NCI-H2081 treated with DMSO at 0.1 percent for 48 hours (cell line): Measurements from ENCODE around the gene REPS2.

Experiments used
- DNase-seq: peaks from one replicate; lab custom pipeline; 2025; lab: John Stamatoyannopoulos, UW

Gene REPS2

DNA sequence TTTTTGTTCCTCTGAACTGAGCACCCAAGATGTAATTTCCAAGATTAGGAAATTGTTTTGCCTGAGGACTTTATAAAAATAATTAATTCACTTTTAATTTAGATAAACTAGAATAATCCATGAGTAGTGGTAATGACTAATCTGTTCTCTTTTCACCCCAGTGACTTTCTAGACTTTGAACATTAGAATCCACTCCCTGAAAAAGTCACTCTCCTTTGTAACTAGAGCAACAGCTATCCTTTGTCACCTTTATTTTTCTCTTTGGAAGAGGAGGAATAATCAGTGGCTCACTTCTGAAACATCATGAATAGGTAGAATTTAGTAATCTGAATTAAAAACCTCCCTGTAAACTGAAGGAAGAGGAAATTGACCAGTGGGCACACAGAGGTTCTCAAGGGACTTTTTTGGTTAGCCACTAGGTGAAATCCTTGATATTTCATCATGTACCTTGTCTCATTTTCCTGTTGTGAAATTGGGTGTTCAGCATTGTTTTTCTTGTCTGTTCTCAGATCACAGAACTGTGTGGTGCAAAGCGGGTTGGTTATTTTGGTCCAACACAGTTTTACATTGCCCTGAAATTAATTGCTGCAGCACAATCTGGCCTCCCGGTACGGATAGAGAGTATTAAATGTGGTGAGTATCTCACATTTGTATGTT, 59.4 kb downstream of the REPS2 start:
- no peak for DNase-seq

DNA sequence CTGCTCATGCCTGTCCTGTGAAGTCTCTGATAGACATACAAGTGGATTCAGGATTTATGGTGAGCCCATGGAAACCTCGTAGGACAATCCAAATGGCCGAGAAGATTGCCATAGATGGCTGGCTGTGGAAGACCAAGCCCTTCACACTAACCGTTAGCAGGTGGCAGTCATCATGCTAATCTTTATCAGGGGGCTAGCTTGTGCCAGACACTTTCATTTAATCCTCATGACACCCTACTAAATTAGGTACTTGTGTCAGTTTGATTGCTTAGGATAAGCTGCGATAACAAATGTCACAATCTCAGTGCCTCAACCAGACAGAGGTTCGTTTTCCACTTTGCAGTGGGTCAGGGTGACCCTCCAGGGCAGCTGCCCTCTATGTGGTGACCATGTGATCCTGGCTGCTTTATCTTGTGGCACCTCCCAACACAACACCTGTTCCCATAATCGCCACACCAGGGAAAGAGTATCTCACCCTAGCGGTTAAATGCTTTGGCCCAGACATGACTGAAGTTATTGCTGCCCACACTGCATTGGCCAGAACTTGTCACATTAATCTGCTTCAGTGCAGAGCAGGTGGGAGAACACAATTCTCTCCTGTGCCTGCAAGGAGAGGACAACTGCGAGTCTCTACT, 60.8 kb downstream of the REPS2 start:
- DNase-seq, result no peak

DNA sequence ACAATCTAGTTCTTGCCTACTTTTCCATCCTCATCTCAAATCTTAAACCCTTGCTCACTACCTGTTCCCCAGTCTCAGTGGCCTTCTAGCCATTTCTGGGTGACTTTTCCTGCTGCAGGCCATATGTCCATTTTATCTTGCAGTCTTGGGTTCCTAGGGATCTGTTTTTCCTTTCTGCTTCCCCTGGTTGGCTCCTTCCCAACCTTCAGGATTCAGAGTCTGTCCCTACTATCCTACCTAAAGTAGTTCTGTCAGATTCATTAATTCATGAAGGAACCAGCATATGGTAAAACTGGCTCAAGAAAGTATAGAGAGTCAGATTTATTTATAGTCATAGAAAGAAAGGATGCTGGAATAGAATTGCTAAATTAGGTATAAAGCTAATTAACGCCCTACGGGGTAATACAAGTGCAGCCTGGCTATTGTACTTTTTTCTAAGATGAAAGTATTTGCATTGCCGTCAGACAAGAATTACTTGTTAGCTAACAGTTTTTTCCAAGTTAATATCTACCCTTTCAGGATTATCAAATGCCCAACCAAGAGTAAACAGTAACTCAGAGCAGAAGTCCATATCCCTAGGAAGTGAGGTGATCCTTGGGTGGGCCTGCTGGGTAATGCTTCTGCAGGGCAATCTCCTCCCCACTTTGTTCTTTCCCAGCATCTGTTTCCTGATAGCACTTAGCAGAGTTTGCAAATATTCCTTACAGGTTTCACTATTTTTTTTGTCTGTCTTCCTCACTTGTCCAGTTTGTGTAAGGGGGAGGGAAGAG, 63.6 kb downstream of the REPS2 start:
- DNase-seq, result no peak

DNA sequence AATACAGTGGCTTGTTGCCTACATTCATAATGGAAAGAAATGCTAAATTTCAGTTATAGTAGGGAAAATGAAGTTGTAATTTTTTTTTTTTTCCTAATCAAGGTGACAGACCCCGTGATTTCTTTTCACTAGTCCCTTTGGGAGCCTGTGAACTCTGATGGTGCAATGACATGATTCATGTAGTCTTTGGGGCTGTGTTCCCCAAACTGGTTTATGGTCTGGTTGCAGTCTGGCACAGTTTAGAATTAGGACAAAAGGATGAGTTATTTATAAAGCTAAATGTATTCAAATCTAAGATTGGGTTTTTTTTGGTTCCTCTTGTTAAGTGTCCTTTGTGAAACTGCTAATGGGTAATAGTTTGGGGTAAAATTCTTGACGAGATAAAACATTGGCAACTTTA, 66.0 kb downstream of the REPS2 start:
- no peak for DNase-seq

DNA sequence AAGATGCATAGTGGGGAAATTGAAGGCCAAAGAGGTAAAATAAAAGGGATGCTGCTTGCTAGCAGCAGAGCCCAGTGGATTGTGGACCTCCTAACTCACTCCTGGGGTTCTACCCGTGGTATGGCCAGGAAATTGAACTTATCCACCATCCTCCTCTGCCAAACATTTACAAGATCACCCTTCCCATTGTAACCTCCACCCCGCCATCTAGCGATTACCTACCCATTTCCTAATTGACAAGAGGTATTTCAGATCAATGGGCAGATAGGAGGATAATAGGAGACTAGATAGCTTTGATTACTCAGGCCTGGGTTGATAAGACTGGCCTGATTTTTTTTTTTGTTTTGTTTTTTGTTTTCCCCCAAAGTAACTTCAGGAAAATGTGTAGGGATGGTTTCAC, 67.8 kb downstream of the REPS2 start:
- no peak for DNase-seq

DNA sequence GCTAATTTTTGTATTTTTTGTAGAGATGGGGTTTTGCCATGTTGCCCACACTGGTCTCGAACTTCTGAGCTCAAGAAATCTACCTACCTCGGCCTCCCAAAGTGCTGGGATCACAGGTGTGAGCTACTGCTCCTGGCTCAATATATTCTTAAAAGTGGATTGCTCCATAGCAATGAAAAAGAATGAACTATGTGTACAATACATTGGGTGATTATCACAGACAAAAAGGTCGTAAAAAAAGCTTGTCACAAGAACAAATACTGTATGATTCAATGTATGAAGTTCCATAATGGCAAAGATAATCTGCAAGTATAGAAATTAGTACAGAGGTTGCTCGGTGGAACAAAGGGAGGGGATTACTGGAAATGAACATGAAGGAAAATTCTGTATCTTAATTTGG, 70.7 kb downstream of the REPS2 start:
- no peak for DNase-seq

DNA sequence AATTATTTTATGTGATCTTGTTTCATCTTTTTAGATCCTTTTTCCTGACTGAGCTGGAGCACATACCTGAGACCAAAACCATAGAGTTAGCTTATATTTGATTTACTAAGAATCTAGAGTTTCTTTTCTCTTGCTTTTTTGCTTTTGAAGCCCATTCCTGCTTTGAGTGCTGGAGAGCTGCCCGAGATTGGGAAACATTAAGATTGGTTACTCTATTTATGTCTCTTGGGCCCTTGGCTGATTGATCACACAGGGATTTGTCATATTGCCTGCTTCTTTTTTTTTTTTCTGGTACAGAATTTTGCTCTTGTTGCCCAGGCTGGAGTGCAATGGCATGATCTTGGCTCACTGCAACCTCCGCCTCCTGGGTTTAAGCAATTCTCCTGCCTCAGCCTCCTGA, 73.9 kb downstream of the REPS2 start:
- DNase-seq, result no peak

DNA sequence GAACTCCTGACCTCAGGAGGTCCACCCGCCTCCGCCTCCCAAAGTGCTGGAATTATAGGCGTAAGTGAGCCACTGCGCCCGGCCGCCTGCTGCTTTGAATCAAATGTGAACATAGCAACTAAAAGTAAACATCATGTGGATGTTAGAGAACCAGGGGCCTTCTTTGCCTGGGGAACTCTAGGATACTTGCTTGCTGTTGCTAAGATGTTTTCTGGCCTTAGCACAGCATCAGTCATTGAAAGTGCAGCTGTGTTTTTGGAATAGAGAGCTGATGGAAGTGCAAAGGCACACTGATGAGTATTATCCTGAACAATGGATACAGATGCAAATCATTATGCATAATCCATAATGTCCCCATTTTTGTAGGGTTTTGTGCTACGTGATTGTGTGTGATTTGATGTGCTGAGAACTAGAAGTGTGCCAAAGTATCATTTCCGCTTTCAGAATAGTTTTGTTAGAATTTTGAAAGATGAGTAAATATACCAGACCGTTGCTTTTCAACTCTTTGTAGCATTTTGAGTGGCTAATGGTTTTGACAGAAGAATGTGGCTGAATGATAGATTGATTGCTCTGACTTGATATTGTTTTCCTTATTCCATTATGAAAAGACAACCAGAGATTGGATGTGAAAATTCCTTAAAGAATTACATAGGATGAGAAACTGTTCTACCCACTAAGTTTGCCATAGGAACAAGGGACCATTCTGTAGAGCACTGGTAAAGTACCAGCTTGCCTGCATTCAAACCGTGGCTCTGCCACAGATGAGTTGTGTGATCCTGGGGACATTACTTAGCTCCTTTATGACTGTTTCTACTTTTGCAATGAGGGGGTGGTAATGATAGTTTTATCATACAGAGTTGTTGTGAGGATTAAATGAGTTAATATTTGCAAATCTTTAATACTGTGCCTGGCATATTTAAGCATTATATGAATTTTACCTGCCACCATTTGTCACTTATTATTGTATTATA, 74.7 kb downstream of the REPS2 start:
- no peak for DNase-seq

DNA sequence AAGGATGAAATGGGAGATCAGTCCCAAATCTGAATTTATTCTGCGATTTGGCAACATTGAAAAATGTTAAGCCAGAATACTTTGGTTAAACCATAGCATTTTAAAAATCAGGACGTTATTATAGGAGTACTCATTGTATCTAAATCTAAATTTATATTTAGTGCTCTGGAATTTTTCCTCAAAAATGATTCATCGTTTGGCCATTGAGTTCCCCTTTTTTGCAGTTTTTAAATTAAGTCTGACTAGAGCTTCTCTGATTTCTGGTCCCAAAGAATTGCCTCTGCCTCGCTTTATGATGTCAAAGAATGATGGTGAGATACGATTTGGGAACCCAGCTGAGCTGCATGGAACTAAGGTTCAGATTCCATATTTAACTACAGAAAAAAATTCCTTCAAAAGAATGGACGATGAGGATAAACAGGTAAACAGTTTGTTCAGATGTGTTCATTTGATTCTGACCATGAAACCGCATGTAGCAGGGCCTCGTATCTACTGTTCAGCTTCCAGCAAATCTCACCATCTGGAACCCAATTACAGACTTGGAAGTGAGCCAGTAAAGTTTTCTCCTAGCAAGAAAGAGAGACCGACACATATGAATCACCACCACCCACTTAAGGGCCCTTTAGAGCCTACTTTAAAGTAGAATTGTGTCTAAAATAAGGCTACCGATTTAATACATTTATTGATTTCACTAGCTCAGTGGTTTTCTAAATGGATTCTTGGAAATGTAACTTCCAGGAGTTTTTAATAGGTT, 75.6 kb downstream of the REPS2 start:
- no peak for DNase-seq

DNA sequence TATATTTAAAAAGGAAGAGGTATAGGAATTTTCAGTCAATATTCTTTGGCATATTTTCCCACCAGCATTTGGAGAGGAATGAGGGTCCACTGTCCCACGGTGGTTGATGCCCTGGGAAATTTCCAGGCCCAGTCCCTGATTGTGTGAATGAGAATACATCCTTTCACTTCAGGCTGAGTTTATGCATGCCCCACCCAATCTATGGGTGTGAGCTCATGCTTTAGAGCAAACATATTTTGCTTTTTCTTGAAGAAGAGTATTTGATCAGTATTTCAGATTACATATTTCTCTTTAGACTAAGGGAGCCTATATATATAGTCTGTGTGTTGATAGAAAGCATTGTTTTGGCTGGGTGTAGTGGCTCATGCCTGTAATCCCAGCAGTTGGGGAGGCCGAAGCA, 77.2 kb downstream of the REPS2 start:
- no peak for DNase-seq

DNA sequence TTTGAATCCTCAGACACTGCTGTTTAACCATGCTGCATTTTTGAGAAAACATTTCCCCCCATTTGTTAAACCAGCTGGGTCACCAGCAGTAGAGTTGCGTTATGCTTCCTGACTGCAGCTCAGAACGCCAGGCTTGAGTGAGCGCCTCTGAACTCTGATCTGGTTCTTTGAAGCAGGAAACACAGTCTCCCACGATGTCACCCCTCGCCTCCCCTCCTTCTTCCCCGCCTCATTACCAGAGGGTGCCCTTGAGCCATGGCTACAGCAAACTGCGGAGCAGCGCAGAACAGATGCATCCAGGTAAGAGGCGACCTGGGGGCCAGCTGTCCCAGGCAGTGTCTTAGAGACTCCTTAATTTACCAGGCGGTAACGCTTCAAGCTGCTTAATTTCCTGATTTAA, 78.4 kb downstream of the REPS2 start:
- DNase-seq, result no peak

DNA sequence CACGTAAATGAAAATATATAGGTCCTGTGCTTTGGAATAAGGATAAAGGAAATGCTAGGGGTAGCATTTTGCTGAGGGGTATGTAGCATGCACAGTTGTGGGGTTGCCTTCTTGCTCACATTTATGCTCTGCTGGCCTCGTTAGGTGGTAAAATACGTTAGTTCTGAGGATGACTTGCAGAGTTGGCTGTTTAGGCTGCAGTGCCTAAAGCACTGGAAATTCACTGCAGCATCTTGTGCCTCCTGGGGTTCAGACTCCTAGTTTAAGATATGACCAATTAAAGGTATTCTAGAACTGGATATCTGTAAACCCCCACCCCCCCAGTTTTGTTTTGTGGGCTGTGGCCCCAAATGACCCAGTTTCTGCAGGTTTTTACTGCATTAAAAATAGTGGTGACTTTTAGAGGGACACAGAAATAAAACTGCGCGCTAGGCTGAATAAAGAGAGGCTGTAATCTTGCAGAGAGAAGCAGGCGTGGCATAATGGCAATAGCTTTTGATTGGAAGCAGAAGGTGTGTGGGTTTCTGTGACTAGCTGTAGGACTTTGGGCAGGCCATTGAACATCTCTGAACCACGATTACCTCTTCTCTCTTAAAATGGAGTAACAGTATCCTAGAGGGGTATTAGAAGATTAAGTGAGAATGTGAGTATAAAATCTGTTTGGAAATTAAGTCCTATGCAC, 79.3 kb downstream of the REPS2 start:
- no peak for DNase-seq

DNA sequence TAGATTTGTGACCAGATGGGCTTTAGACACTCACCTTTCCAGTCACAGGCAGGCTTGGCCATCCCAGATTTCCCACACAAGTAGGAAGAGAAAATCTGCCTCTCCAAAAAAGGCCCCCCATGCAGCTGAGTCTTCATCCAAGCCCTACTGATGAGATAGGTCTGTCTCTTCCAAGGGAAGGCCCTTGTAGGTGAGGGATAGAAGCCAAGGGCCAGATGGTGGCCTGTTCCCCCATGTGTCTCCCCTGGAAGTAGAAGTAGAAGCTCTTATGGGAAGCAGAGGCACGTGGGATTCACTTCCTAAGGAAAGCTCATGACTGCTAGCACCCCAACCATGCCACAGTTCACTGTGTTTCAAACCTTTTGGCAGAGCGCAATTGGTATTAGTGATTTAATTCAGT, 81.5 kb downstream of the REPS2 start:
- DNase-seq, result no peak

DNA sequence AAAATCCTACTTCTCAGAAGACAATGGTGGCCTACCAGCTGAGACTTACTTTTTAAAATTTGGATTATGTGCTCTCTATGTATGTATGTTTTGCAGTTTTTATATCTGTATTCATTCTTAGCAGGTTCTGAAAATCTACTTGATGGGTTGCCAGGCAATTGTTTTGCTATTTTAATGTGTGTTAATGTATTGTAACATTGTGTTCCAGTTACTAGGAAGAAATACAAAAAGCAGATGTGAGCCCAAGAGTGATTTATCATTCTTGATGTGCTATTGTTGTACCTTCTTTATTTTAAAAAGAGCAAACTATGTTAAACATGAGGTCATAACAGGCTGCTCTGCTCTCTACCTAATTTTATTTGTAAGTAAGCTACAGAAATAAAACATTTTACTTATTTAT, 81.9 kb downstream of the REPS2 start:
- no peak for DNase-seq

DNA sequence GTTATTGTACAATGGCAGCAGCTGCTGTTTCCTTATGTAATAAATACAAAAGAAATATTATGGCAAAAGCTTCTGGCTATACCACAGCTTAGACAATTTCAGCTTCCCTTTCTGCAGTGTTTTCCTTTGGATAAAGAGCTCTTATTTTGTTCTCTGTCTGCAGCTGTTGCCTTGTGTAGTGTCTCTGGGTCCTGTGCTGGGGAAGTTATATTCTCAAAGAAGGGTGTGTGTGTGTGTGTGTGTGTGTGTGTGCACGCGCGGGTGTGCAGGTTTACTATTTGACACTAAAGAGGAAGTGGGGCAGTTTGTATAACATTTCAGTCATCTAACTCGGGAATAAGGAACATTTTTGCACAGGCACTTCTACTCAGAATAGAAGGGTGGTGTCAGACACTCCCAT, 83.6 kb downstream of the REPS2 start:
- DNase-seq, result no peak

DNA sequence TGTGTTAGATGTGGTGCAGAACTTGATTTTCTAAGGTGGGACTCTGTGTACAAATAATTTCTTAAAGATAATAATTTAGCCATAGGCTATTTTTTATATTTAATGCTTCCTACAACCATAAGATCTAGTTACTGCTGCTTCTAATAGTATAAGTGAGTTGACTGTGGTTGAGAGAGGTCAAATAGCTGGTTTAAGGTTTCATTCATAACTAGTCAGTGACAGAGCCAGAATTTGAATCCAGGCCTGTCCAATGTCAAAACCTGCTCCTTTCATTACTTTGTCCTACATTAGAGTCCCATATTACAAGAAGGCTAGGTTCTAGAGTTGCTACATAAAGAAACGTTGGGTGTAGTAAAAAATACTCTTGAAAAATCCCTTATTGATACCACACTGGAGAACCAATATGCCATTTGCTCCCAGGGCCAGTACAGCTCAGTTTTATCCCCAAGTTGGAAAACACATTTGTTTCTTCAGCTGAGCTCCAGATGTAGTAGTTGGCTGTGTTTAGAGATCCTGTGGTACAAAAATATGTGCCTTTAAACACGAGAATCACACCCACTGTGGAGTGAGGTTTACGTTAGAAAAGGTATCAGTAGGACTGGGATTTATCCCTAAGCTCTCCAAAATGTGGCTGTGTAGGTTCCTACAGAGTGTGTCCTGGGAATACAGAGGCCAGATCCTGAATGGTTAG, 84.3 kb downstream of the REPS2 start:
- no peak for DNase-seq

DNA sequence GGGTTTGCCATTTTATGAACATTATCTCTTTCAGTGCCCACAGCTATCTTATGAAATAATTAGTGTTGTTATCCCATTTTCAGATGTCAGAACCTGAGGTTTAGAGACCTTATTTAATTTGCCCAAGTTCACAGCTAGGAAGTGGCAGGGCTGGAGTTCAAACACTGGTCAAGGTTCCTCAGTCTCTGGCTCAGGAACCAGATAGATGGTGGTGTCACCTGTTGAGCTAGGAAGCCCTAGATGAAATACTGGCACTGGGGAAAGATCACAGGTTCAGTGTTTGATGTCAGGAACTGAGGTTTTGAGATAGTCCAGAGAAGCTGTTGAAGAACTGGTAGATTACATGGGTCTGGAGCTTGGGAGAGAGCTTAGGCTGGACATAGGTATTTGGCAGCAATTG, 85.4 kb downstream of the REPS2 start:
- no peak for DNase-seq

DNA sequence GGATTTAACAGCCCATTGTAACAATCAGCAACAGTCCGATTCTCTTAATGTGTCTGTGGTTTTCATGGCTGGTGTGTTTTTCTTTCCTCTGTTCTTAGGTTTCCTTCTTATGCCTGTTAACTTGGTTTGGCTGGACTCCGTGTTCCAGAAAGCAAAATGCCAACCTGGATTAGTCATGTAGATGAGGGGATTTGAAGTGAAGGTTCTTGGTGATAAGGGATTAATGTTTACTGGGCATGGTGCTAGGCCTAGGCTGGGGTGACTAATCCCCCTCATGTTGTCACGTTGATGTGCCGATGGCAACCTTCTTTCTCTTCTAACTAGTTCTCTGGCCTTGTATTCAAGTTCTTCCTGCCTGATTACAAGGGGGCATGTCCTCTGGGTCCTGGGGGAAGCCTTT, 85.9 kb downstream of the REPS2 start:
- DNase-seq, result no peak

DNA sequence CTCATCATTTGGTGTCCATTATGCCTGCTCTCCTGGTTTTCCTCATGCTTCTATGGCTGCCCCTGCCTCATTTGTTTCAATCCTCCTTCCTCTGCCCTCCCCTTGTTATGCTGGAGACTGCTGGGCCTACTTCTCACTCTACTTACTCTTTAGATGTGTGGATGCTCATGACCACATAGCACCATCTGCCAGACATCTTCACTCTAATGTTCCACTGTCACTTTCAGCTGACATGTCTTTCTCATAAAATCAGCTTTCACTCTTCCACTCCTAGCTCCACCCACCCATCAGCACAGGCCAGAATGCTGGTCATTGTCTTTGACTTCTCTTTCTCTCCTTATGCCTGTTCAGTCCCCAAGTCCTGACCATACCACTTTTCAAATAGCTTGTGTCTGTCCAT, 86.8 kb downstream of the REPS2 start:
- no peak for DNase-seq

DNA sequence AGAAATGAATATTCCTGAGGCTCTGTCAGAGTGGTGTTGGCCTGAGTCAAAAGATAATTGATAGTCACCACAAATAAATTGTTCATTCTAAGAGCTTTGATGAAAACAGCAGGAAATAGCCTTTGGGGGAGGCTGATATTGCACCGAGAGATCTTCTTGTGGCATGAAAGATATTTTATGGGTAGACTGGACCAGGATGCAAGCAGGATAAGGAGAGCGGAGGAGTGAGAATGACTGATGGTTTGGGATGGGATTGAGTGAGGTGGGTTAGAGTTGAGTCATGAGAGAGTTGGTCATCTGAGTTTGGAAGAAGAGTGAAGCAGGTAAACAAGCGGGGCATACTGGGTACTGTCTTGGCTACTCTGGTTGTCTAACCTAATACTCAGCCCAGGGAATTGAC, 88.7 kb downstream of the REPS2 start:
- no peak for DNase-seq
